RPMI7951 (cell line): ENCODE data around the gene REPS2. TPM values are rescaled to one million over a fixed set of nuclear protein-coding genes. Genes with fewer than 3 reads are reported as not detected.

Source experiments
- DNase-seq: peaks from one replicate; pipeline ENCODE4 v3.0.0-alpha.2; 2012; ENCODE audit warnings: low read depth
- total RNA-seq: library from RNA; depleted of rRNA; stranded (reverse); fragments of >200 nt; shearing (Covaris generic); gene quantifications from 2 replicates; pipeline ENCODE4 v1.2.3, GENCODE V29; 2014

REPS2 gene
- total RNA-seq, 1 experiment from 2014 or later, result 1.1 TPM

- DNase-seq, result no peak
Measured at GRCh38 chrX:17035111-17035510, 88.7 kb downstream of the REPS2 start.

GRCh38 chrX:17036171-17036961 lies 89.9 kb downstream of the REPS2 start:
- DNase-seq, result no peak

- no peak for DNase-seq
Measured at GRCh38 chrX:17038277-17038676, 91.8 kb downstream of the REPS2 start.

GRCh38 chrX:17038681-17039161 lies 92.3 kb downstream of the REPS2 start:
- DNase-seq, result peak; percentile 72

GRCh38 chrX:17039826-17040225 lies 93.4 kb downstream of the REPS2 start:
- DNase-seq, result peak; percentile 44

- DNase-seq, result peak; percentile 60
Measured at GRCh38 chrX:17040711-17041110, 94.3 kb downstream of the REPS2 start.

- no peak for DNase-seq
Measured at GRCh38 chrX:17042037-17042436, 95.6 kb downstream of the REPS2 start.

- peak; percentile 53 for DNase-seq
Measured at GRCh38 chrX:17046478-17047097, 100.1 kb downstream of the REPS2 start.

GRCh38 chrX:17047224-17047623 lies 100.8 kb downstream of the REPS2 start:
- no peak for DNase-seq

- DNase-seq, result no peak
Measured at GRCh38 chrX:17052210-17052609, 105.8 kb downstream of the REPS2 start.

GRCh38 chrX:17052793-17053192 lies 106.3 kb downstream of the REPS2 start:
- no peak for DNase-seq

GRCh38 chrX:17053502-17053901 lies 107.0 kb downstream of the REPS2 start:
- no peak for DNase-seq

- DNase-seq, result no peak
Measured at GRCh38 chrX:17056868-17057608, 110.6 kb downstream of the REPS2 start.

- no peak for DNase-seq
Measured at GRCh38 chrX:17062065-17062464, 115.6 kb downstream of the REPS2 start.

GRCh38 chrX:17065100-17065499 lies 118.6 kb downstream of the REPS2 start:
- DNase-seq, result no peak

GRCh38 chrX:17067534-17067933 lies 121.1 kb downstream of the REPS2 start:
- no peak for DNase-seq

- DNase-seq, result no peak
Measured at GRCh38 chrX:17072301-17072700, 125.8 kb downstream of the REPS2 start.

GRCh38 chrX:17072721-17073230 lies 126.3 kb downstream of the REPS2 start:
- DNase-seq, result no peak

GRCh38 chrX:17075004-17075403 lies 128.5 kb downstream of the REPS2 start:
- no peak for DNase-seq

GRCh38 chrX:17077361-17077760 lies 130.9 kb downstream of the REPS2 start:
- DNase-seq, result peak; percentile 8

GRCh38 chrX:17078031-17078720 lies 131.7 kb downstream of the REPS2 start:
- peak; percentile 68 for DNase-seq

GRCh38 chrX:17081511-17081910 lies 135.1 kb downstream of the REPS2 start:
- DNase-seq, result no peak
